ENCODE measurements around the gene RAB3C.

Gene RAB3C

GRCh38 chr5:58606064-58606463 is 23.2 kb downstream of the RAB3C start:
- no peak for FAIRE-seq

GRCh38 chr5:58615972-58616371 is 33.1 kb downstream of the RAB3C start:
- no peak for FAIRE-seq

GRCh38 chr5:58617241-58617640 is 34.4 kb downstream of the RAB3C start:
- FAIRE-seq, result no peak

- no peak for FAIRE-seq
These were observed 37.5 kb downstream of the RAB3C start for GRCh38 chr5:58620336-58620735.

GRCh38 chr5:58622936-58623871 is 40.3 kb downstream of the RAB3C start:
- no peak for FAIRE-seq

- FAIRE-seq, result no peak
These were observed 45.8 kb downstream of the RAB3C start for GRCh38 chr5:58628626-58629025.

- FAIRE-seq, result no peak
These were observed 46.6 kb downstream of the RAB3C start for GRCh38 chr5:58629271-58630159.

GRCh38 chr5:58631895-58632294 is 49.0 kb downstream of the RAB3C start:
- no peak for FAIRE-seq

GRCh38 chr5:58635416-58635815 is 52.5 kb downstream of the RAB3C start:
- FAIRE-seq, result no peak

GRCh38 chr5:58640011-58640410 is 57.1 kb downstream of the RAB3C start:
- FAIRE-seq, result no peak

- no peak for FAIRE-seq
These were observed 58.7 kb downstream of the RAB3C start for GRCh38 chr5:58641533-58641932.

- FAIRE-seq, result no peak
These were observed 66.0 kb downstream of the RAB3C start for GRCh38 chr5:58648846-58649245.

GRCh38 chr5:58649716-58650115 is 66.8 kb downstream of the RAB3C start:
- FAIRE-seq, result no peak

GRCh38 chr5:58653521-58653920 is 70.6 kb downstream of the RAB3C start:
- no peak for FAIRE-seq

- no peak for FAIRE-seq
These were observed 83.3 kb downstream of the RAB3C start for GRCh38 chr5:58666141-58666540.

- FAIRE-seq, result no peak
These were observed 84.0 kb downstream of the RAB3C start for GRCh38 chr5:58666598-58667581.

- no peak for FAIRE-seq
These were observed 87.7 kb downstream of the RAB3C start for GRCh38 chr5:58670582-58670981.

GRCh38 chr5:58671155-58671554 is 88.3 kb downstream of the RAB3C start:
- no peak for FAIRE-seq

GRCh38 chr5:58672521-58672920 is 89.6 kb downstream of the RAB3C start:
- no peak for FAIRE-seq

GRCh38 chr5:58674070-58674469 is 91.2 kb downstream of the RAB3C start:
- FAIRE-seq, result no peak

GRCh38 chr5:58674711-58675110 is 91.8 kb downstream of the RAB3C start:
- no peak for FAIRE-seq

- no peak for FAIRE-seq
These were observed 92.5 kb downstream of the RAB3C start for GRCh38 chr5:58675341-58675740.

- FAIRE-seq, result no peak
These were observed 94.8 kb downstream of the RAB3C start for GRCh38 chr5:58677650-58678049.
